OCI-LY7 (cell line): ENCODE data around the gene SCCPDH. TPM values are rescaled to one million over a fixed set of nuclear protein-coding genes. Genes with fewer than 3 reads are reported as not detected.

Source experiments
- BruUV-seq: library from RNA; stranded (reverse); fragments of 400-500 nt; replicated peaks from 2 replicates; lab custom pipeline; 2021; lab: Mats Ljungman, UMichigan
- CTCF ChIA-PET: fragments of 300-600 bp; sonication (Branson Sonifier 250); formaldehyde crosslinking; loops from one replicate; lab custom pipeline; 2022; ENCODE audit warnings: antibody characterized with exemption; ENCODE audit not compliant: unreplicated experiment; lab: Charles Lee
- POLR2A ChIA-PET: fragments of 300-600 bp; sonication (Branson Sonifier 250); formaldehyde crosslinking; loops from one replicate; lab custom pipeline; 2022; ENCODE audit warnings: antibody characterized with exemption; lab: Charles Lee
- DNase-seq: peaks from one replicate; pipeline ENCODE4 v3.0.0-alpha.2; 2015; ENCODE audit warnings: low spot score
- H2AFZ ChIP-seq: fragments of 200-600 bp; sonication (generic), shearing (Covaris generic); 2 replicates; pipeline ENCODE4 v1.6.1; 2014; ENCODE audit warnings: mild to moderate bottlenecking, antibody characterized with exemption, low read length, moderate library complexity
- H3K27ac ChIP-seq: fragments of 200-600 bp; sonication (generic); 2 replicates; pipeline ENCODE4 v1.5.1; 2014; ENCODE audit warnings: mixed run types, low read depth, mild to moderate bottlenecking, moderate library complexity, low read length, inconsistent platforms; ENCODE audit not compliant: poor library complexity, severe bottlenecking
- H3K36me3 ChIP-seq: fragments of 200-600 bp; sonication (generic); 2 replicates; pipeline ENCODE4 v1.6.1; 2014; ENCODE audit warnings: mild to moderate bottlenecking, antibody characterized with exemption, low read length, moderate library complexity, mixed read lengths; ENCODE audit not compliant: insufficient read depth
- H3K4me1 ChIP-seq: fragments of 200-600 bp; sonication (generic); 2 replicates; pipeline ENCODE4 v1.5.1; 2014; ENCODE audit warnings: mild to moderate bottlenecking, low read length; ENCODE audit not compliant: insufficient read depth, poor library complexity, severe bottlenecking
- H3K4me2 ChIP-seq: fragments of 200-600 bp; sonication (generic); 2 replicates; pipeline ENCODE4 v1.6.1; 2014; ENCODE audit warnings: mild to moderate bottlenecking, low read length
- H3K4me3 ChIP-seq: fragments of 200-600 bp; sonication (generic); 2 replicates; pipeline ENCODE4 v1.5.1; 2014; ENCODE audit warnings: mild to moderate bottlenecking, low read depth, low read length; ENCODE audit not compliant: poor library complexity, severe bottlenecking
- H3K79me2 ChIP-seq: fragments of 200-600 bp; sonication (generic); 2 replicates; pipeline ENCODE4 v1.6.1; 2016; ENCODE audit warnings: low read depth, mild to moderate bottlenecking, low read length, moderate library complexity, mixed read lengths; ENCODE audit not compliant: insufficient read depth
- H3K9me2 ChIP-seq: fragments of 200-600 bp; sonication (generic); 2 replicates; pipeline ENCODE4 v1.6.1; 2016; ENCODE audit warnings: mild to moderate bottlenecking, low read length, mixed read lengths; ENCODE audit not compliant: insufficient read depth
- H3K9me3 ChIP-seq: fragments of 200-600 bp; sonication (generic); 2 replicates; pipeline ENCODE4 v1.6.1; 2014; ENCODE audit warnings: mild to moderate bottlenecking, mixed run types, low read length, mixed read lengths
- H4K20me1 ChIP-seq: fragments of 200-600 bp; sonication (generic); 2 replicates; pipeline ENCODE4 v1.6.1; 2014; ENCODE audit warnings: mild to moderate bottlenecking, antibody characterized with exemption, low read length, moderate library complexity, mixed read lengths; ENCODE audit not compliant: insufficient read depth
- CTCF ChIP-seq: fragments of 200-600 bp; sonication (generic); conservative IDR thresholded peaks from 2 replicates; pipeline ENCODE4 v1.5.1; 2014; ENCODE audit warnings: mild to moderate bottlenecking, antibody characterized with exemption, low read length, moderate library complexity, mixed read lengths
- EZH2phosphoT487 ChIP-seq: fragments of 200-600 bp; sonication (generic); IDR thresholded peaks from 2 replicates; pipeline ENCODE4 v1.6.1; 2018; ENCODE audit warnings: low read depth, borderline replicate concordance, mild to moderate bottlenecking, mixed run types, antibody characterized with exemption, low read length, moderate library complexity, mixed read lengths
- intact Hi-C: fragments of 100-400 bp; cut with micrococcal nuclease; formaldehyde crosslinking; loops from one replicate; pipeline ENCODE4 v1.10.0; 2022; ENCODE audit not compliant: unreplicated experiment
- total RNA-seq, 2 experiments: library from RNA; depleted of rRNA in 1 of 2; stranded (reverse); fragments of >200 nt in 1 of 2; shearing (Covaris generic) in 1 of 2; gene quantifications; 2 replicates each; pipeline ENCODE4 v1.2.3, GENCODE V29; 2014 to 2022

Gene SCCPDH
- total RNA-seq, 2 experiments from 2014 or later = 1.8 to 12.2 TPM

DNA sequence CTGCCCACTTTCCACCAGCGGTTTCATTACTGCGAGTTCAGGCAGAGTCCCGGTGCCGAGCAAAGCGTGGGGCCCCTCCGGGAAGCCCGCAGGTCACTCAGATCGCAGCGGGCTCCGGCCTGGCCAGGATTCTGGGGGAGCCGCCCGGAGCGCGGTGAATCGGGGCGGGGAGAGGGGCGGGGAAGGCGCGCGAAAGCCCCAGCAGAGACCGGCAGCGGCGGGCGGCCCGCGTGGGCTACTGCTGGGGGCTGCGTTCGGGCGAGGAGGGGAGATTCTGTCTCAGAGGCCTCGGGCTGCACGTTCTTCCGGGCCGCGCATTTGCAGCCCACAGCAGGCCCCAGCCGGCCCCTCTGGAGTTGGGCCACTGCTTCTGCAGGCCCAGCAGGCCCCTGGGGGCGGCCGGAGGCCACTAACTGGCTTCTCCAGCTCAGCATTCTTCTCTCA lies 64.7 kb downstream of the SCCPDH start:
- Histone ChIP-seq H3K36me3 (no peaks in the 10 kb centered on the region), H3K9me3 (no peaks in the 10 kb centered on the region), H3K4me3 (no peak overlapping the region), H3K4me2 (no peak overlapping the region), H2AFZ (no peak overlapping the region), H4K20me1 (no peaks in the 10 kb centered on the region), H3K27ac (no peak overlapping the region), H3K9me2 (no peaks in the 10 kb centered on the region), H3K4me1 (peaks cover 9% of the 10 kb centered on the region), H3K79me2 (no peaks in the 10 kb centered on the region)
- intact Hi-C loops = no loop called here
- no TSS peak for BruUV-seq
- DNase-seq = no peak
- ChIA-PET CTCF (no interaction called here), POLR2A (no interaction called here)
- TF ChIP-seq CTCF = no peak
- TF ChIP-seq EZH2phosphoT487 = no peak

- H3K4me3 ChIP-seq = no peak overlapping the region
- H4K20me1 ChIP-seq = no peaks in the 10 kb centered on the region
- BruUV-seq = no TSS peak
- ChIA-PET POLR2A (interaction anchor here (0.5 kb wide), 1 partner anchor 82 kb away, joined by 3 read pairs; no protein-coding TSS in a partner anchor), CTCF (no interaction called here)
- H2AFZ ChIP-seq = no peak overlapping the region
- no peak overlapping the region for H3K27ac ChIP-seq
- TF ChIP-seq EZH2phosphoT487 = no peak
- TF ChIP-seq CTCF = no peak
- H3K4me2 ChIP-seq = no peak overlapping the region
- H3K79me2 ChIP-seq = no peaks in the 10 kb centered on the region
- intact Hi-C loops = no loop called here
- DNase-seq = no peak
- H3K4me1 ChIP-seq = peaks cover 6% of the 10 kb centered on the region
- H3K9me2 ChIP-seq = no peaks in the 10 kb centered on the region
- H3K9me3 ChIP-seq = no peaks in the 10 kb centered on the region
- H3K36me3 ChIP-seq = no peaks in the 10 kb centered on the region
These were observed 65.5 kb downstream of the SCCPDH start for GRCh38 chr1:246789454-246790339.

DNA sequence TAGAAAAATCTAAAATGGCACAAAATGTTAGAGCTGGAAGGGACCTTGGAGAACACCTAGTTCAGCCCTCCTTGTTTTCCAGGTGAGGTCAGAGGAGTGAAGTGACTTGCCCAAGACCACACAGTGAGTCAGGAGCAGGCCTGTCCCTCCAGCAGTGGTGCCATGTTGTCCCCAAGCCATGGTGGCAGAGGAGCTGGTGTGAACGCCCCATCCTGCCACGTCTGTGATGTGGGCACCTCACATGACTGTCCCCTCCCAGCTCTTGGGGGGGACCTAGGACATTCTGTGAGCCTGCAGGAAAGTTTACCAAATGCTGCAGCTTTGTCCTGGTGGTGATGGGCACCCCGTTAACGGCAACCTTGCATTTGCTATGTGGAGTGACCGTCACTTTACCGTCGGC lies 66.2 kb downstream of the SCCPDH start:
- no peaks in the 10 kb centered on the region for H4K20me1 ChIP-seq
- DNase-seq = no peak
- no peak overlapping the region for H3K27ac ChIP-seq
- no peak overlapping the region for H2AFZ ChIP-seq
- no peaks in the 10 kb centered on the region for H3K9me2 ChIP-seq
- no peaks in the 10 kb centered on the region for H3K79me2 ChIP-seq
- intact Hi-C loops = no loop called here
- H3K9me3 ChIP-seq = no peaks in the 10 kb centered on the region
- no peaks in the 10 kb centered on the region for H3K4me1 ChIP-seq
- TF ChIP-seq CTCF (no peak), EZH2phosphoT487 (no peak)
- H3K36me3 ChIP-seq = no peaks in the 10 kb centered on the region
- CTCF ChIA-PET = no interaction called here
- no peak overlapping the region for H3K4me2 ChIP-seq
- BruUV-seq = no TSS peak
- POLR2A ChIA-PET = interaction anchor here (0.5 kb wide), 1 partner anchor 82 kb away, joined by 3 read pairs; no protein-coding TSS in a partner anchor
- H3K4me3 ChIP-seq = no peak overlapping the region
